DOHH2 (cell line): ENCODE measurements around the gene GUCA1C.

Source experiments
- H3F3A ChIP-seq: fragments of 200-600 bp; sonication (generic), shearing (Covaris generic); 2 replicates; pipeline ENCODE4 v1.6.0; 2016; ENCODE audit warnings: antibody characterized with exemption, mild to moderate bottlenecking; ENCODE audit not compliant: control insufficient read depth, insufficient read depth
- H3K27ac ChIP-seq: fragments of 200-600 bp; sonication (generic); 2 replicates; pipeline ENCODE4 v1.5.1; 2014; ENCODE audit warnings: low read depth, mild to moderate bottlenecking, low read length, moderate library complexity
- H3K27me3 ChIP-seq: fragments of 200-600 bp; sonication (generic); 2 replicates; pipeline ENCODE4 v1.6.1; 2014; ENCODE audit warnings: mild to moderate bottlenecking, low read length, mixed read lengths; ENCODE audit not compliant: control insufficient read depth
- H3K36me3 ChIP-seq: fragments of 200-600 bp; sonication (generic); 2 replicates; pipeline ENCODE4 v1.6.1; 2014; ENCODE audit warnings: mild to moderate bottlenecking, low read length, moderate library complexity, mixed read lengths; ENCODE audit not compliant: control insufficient read depth
- H3K4me1 ChIP-seq: fragments of 200-600 bp; sonication (generic); 2 replicates; pipeline ENCODE4 v1.6.1; 2014; ENCODE audit warnings: mild to moderate bottlenecking, low read length, mixed read lengths; ENCODE audit not compliant: control insufficient read depth
- H3K4me2 ChIP-seq: fragments of 200-600 bp; sonication (generic); 2 replicates; pipeline ENCODE4 v1.6.0; 2014; ENCODE audit warnings: mild to moderate bottlenecking, low read length, moderate library complexity
- H3K4me3 ChIP-seq: fragments of 200-600 bp; sonication (generic); 2 replicates; pipeline ENCODE4 v1.5.1; 2014; ENCODE audit warnings: mild to moderate bottlenecking, low read length, mixed read lengths
- H3K79me2 ChIP-seq: fragments of 200-600 bp; sonication (generic); 2 replicates; pipeline ENCODE4 v1.6.1; 2014; ENCODE audit warnings: mild to moderate bottlenecking, low read length, mixed read lengths; ENCODE audit not compliant: control insufficient read depth
- H3K9me2 ChIP-seq: fragments of 200-600 bp; sonication (generic); replicated peaks from 2 replicates; pipeline ENCODE4 v1.6.1; 2014; ENCODE audit warnings: mild to moderate bottlenecking, low read length, mixed read lengths; ENCODE audit not compliant: control insufficient read depth
- H3K9me3 ChIP-seq: fragments of 200-600 bp; sonication (generic); 2 replicates; pipeline ENCODE4 v1.6.1; 2014; ENCODE audit warnings: antibody characterized with exemption, low read length, mixed read lengths; ENCODE audit not compliant: control insufficient read depth, insufficient read depth
- H4K20me1 ChIP-seq: fragments of 200-600 bp; sonication (generic); 2 replicates; pipeline ENCODE4 v1.6.0; 2014; ENCODE audit warnings: low read depth, mild to moderate bottlenecking, antibody characterized with exemption, low read length, moderate library complexity; ENCODE audit not compliant: control insufficient read depth, insufficient read depth
- EZH2phosphoT487 ChIP-seq: fragments of 200-600 bp; sonication (generic); IDR thresholded peaks from 2 replicates; pipeline ENCODE4 v1.6.1; 2017; ENCODE audit warnings: borderline replicate concordance, mild to moderate bottlenecking, antibody characterized with exemption, low read length, moderate library complexity, mixed read lengths
- TF ChIP-seq, protein P1 (sequence below): fragments of 200-600 bp; sonication (generic); IDR thresholded peaks from one replicate; pipeline ENCODE4 v1.5.1; 2014; ENCODE audit warnings: antibody characterized with exemption, mild to moderate bottlenecking, low read depth, low read length; ENCODE audit not compliant: poor library complexity, severe bottlenecking

The GUCA1C gene, protein sequence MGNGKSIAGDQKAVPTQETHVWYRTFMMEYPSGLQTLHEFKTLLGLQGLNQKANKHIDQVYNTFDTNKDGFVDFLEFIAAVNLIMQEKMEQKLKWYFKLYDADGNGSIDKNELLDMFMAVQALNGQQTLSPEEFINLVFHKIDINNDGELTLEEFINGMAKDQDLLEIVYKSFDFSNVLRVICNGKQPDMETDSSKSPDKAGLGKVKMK

DNA sequence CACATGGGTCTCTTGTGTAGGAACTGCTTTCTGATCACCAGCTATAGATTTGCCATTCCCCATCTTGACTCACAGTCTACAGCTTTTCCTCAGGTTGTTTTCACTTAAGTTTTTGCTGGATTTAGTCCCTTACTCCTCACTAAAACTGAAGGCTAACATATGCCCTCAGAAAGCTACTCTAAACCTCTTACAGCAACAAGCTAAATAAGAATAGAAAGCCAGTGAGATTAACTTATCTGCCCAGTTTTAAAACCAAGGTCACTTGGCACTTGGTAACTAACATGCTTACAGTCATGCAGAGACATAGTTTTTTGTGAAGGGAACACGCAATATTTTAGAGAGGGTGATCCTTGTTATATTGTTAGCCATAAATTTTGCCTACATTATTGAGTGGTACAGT is at the start of gene GUCA1C:
Gene GUCA1C (minus strand): TSS at position 180 of the 400 bp plus-strand sequence. CDS start 117 bp downstream, at position 63.
- Histone ChIP-seq H4K20me1 (no peaks in the 10 kb centered on the region), H3K4me3 (no peak within 1 kb of the TSS), H3F3A (no peaks in the 10 kb centered on the region), H3K4me2 (no peak within 1 kb of the TSS), H3K79me2 (no peaks in the 10 kb centered on the region), H3K27ac (no peak within 1 kb of the TSS), H3K9me3 (no peaks in the 10 kb centered on the region), H3K4me1 (no peaks in the 10 kb centered on the region), H3K9me2 (no peaks in the 10 kb centered on the region), H3K36me3 (no peaks in the 10 kb centered on the region), H3K27me3 (no peaks in the 10 kb centered on the region)
- TF ChIP-seq, protein P1, sequence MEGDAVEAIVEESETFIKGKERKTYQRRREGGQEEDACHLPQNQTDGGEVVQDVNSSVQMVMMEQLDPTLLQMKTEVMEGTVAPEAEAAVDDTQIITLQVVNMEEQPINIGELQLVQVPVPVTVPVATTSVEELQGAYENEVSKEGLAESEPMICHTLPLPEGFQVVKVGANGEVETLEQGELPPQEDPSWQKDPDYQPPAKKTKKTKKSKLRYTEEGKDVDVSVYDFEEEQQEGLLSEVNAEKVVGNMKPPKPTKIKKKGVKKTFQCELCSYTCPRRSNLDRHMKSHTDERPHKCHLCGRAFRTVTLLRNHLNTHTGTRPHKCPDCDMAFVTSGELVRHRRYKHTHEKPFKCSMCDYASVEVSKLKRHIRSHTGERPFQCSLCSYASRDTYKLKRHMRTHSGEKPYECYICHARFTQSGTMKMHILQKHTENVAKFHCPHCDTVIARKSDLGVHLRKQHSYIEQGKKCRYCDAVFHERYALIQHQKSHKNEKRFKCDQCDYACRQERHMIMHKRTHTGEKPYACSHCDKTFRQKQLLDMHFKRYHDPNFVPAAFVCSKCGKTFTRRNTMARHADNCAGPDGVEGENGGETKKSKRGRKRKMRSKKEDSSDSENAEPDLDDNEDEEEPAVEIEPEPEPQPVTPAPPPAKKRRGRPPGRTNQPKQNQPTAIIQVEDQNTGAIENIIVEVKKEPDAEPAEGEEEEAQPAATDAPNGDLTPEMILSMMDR: no peak
- TF ChIP-seq EZH2phosphoT487: no peak

DNA sequence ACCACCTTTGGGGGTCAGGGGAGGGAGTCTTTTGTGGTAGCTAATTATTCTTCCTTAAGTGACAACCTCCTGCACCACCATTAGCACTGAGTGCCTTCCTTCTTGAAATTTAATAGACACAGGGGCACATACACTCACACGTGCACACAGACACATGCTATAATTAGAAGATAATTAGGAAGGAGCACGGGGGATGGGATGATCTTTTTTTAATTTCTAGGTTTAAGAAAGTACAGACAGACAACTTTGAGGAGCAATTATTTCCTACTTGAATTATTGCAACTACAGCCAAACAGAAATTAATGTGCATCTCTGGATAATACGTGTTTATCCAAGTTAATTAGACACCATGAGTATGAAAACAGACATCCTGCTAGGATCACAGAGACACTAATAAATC is 44.8 kb upstream of the GUCA1C start:
- TF ChIP-seq, protein P1: no peak
- no peak for TF ChIP-seq EZH2phosphoT487
- Histone ChIP-seq H3K27ac (no peak overlapping the region), H3F3A (no peaks in the 10 kb centered on the region), H3K4me1 (no peaks in the 10 kb centered on the region), H3K9me3 (no peaks in the 10 kb centered on the region), H4K20me1 (no peaks in the 10 kb centered on the region), H3K36me3 (no peaks in the 10 kb centered on the region), H3K9me2 (no peaks in the 10 kb centered on the region), H3K4me2 (no peak overlapping the region), H3K79me2 (no peaks in the 10 kb centered on the region), H3K4me3 (no peak overlapping the region), H3K27me3 (no peaks in the 10 kb centered on the region)

GRCh38 chr3:108985844-108986243 is 32.2 kb upstream of the GUCA1C start:
- H3F3A ChIP-seq: no peaks in the 10 kb centered on the region
- no peak for TF ChIP-seq EZH2phosphoT487
- TF ChIP-seq, protein P1: no peak
- H4K20me1 ChIP-seq: no peaks in the 10 kb centered on the region
- no peaks in the 10 kb centered on the region for H3K79me2 ChIP-seq
- no peaks in the 10 kb centered on the region for H3K36me3 ChIP-seq
- H3K4me2 ChIP-seq: no peak overlapping the region
- no peaks in the 10 kb centered on the region for H3K4me1 ChIP-seq
- no peak overlapping the region for H3K4me3 ChIP-seq
- H3K27ac ChIP-seq: no peak overlapping the region
- no peaks in the 10 kb centered on the region for H3K27me3 ChIP-seq
- no peaks in the 10 kb centered on the region for H3K9me3 ChIP-seq
- no peaks in the 10 kb centered on the region for H3K9me2 ChIP-seq
